ENCODE results near the gene SHFL.

The SHFL gene

GRCh38 chr19:10112895-10113591 is 26.9 kb downstream of the SHFL start (continued):
- TF ChIP-seq EGR2 (tag by site-specific recombination; IDR thresholded peaks at IDR 0.05; ENCODE audit: low read depth) = no peak
- no peak for TF ChIP-seq ZBTB48 (tag by site-specific recombination; IDR thresholded peaks at IDR 0.05)
- TF ChIP-seq, protein P1, sequence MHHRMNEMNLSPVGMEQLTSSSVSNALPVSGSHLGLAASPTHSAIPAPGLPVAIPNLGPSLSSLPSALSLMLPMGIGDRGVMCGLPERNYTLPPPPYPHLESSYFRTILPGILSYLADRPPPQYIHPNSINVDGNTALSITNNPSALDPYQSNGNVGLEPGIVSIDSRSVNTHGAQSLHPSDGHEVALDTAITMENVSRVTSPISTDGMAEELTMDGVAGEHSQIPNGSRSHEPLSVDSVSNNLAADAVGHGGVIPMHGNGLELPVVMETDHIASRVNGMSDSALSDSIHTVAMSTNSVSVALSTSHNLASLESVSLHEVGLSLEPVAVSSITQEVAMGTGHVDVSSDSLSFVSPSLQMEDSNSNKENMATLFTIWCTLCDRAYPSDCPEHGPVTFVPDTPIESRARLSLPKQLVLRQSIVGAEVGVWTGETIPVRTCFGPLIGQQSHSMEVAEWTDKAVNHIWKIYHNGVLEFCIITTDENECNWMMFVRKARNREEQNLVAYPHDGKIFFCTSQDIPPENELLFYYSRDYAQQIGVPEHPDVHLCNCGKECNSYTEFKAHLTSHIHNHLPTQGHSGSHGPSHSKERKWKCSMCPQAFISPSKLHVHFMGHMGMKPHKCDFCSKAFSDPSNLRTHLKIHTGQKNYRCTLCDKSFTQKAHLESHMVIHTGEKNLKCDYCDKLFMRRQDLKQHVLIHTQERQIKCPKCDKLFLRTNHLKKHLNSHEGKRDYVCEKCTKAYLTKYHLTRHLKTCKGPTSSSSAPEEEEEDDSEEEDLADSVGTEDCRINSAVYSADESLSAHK (tag by site-specific recombination; IDR thresholded peaks at IDR 0.05) = no peak
- TF ChIP-seq SP3 (tag by site-specific recombination; IDR thresholded peaks at IDR 0.05) = no peak
- TF ChIP-seq, protein P2, sequence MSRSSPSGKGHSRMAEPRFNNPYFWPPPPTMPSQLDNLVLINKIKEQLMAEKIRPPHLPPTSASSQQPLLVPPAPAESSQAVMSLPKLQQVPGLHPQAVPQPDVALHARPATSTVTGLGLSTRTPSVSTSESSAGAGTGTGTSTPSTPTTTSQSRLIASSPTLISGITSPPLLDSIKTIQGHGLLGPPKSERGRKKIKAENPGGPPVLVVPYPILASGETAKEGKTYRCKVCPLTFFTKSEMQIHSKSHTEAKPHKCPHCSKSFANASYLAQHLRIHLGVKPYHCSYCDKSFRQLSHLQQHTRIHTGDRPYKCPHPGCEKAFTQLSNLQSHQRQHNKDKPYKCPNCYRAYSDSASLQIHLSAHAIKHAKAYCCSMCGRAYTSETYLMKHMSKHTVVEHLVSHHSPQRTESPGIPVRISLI (tag by site-specific recombination; IDR thresholded peaks at IDR 0.05) = peak; percentile 77; the same call in 1 of the 2 replicates
- TF ChIP-seq, protein P3, sequence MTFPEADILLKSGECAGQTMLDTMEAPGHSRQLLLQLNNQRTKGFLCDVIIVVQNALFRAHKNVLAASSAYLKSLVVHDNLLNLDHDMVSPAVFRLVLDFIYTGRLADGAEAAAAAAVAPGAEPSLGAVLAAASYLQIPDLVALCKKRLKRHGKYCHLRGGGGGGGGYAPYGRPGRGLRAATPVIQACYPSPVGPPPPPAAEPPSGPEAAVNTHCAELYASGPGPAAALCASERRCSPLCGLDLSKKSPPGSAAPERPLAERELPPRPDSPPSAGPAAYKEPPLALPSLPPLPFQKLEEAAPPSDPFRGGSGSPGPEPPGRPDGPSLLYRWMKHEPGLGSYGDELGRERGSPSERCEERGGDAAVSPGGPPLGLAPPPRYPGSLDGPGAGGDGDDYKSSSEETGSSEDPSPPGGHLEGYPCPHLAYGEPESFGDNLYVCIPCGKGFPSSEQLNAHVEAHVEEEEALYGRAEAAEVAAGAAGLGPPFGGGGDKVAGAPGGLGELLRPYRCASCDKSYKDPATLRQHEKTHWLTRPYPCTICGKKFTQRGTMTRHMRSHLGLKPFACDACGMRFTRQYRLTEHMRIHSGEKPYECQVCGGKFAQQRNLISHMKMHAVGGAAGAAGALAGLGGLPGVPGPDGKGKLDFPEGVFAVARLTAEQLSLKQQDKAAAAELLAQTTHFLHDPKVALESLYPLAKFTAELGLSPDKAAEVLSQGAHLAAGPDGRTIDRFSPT (tag by site-specific recombination; IDR thresholded peaks at IDR 0.05) = peak; percentile 86
- TF ChIP-seq, protein P4, sequence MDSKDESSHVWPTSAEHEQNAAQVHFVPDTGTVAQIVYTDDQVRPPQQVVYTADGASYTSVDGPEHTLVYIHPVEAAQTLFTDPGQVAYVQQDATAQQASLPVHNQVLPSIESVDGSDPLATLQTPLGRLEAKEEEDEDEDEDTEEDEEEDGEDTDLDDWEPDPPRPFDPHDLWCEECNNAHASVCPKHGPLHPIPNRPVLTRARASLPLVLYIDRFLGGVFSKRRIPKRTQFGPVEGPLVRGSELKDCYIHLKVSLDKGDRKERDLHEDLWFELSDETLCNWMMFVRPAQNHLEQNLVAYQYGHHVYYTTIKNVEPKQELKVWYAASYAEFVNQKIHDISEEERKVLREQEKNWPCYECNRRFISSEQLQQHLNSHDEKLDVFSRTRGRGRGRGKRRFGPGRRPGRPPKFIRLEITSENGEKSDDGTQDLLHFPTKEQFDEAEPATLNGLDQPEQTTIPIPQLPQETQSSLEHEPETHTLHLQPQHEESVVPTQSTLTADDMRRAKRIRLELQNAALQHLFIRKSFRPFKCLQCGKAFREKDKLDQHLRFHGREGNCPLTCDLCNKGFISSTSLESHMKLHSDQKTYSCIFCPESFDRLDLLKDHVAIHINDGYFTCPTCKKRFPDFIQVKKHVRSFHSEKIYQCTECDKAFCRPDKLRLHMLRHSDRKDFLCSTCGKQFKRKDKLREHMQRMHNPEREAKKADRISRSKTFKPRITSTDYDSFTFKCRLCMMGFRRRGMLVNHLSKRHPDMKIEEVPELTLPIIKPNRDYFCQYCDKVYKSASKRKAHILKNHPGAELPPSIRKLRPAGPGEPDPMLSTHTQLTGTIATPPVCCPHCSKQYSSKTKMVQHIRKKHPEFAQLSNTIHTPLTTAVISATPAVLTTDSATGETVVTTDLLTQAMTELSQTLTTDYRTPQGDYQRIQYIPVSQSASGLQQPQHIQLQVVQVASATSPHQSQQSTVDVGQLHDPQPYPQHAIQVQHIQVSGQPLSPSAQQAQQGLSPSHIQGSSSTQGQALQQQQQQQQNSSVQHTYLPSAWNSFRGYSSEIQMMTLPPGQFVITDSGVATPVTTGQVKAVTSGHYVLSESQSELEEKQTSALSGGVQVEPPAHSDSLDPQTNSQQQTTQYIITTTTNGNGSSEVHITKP (tag by site-specific recombination; IDR thresholded peaks at IDR 0.05) = no peak
- 0 out of 2 replicates have a peak, but pooled peaks have one; percentile 44 for TF ChIP-seq GLI4 (tag by site-specific recombination; IDR thresholded peaks at IDR 0.05)
- TF ChIP-seq KLF16 (tag by site-specific recombination; IDR thresholded peaks at IDR 0.05) = 0 out of 2 replicates have a peak, but pooled peaks have one; percentile 13
- TF ChIP-seq ZNF239 (tag by site-specific recombination; IDR thresholded peaks at IDR 0.05) = no peak
- no peak for TF ChIP-seq OSR2 (tag by site-specific recombination; IDR thresholded peaks at IDR 0.05)
- TF ChIP-seq REST (tag by site-specific recombination; IDR thresholded peaks at IDR 0.05) = no peak
- no peak for TF ChIP-seq IKZF3 (tag by site-specific recombination; IDR thresholded peaks at IDR 0.05)
- TF ChIP-seq SETDB1 (IDR thresholded peaks at IDR 0.05; ENCODE audit: insufficient read length, low read length) = no peak
- peak; percentile 81 for TF ChIP-seq CTCF (tag by site-specific recombination; IDR thresholded peaks at IDR 0.05)
- TF ChIP-seq ZNF670 (tag by site-specific recombination; IDR thresholded peaks at IDR 0.05; ENCODE audit: low read depth) = no peak
- TF ChIP-seq, protein P5, sequence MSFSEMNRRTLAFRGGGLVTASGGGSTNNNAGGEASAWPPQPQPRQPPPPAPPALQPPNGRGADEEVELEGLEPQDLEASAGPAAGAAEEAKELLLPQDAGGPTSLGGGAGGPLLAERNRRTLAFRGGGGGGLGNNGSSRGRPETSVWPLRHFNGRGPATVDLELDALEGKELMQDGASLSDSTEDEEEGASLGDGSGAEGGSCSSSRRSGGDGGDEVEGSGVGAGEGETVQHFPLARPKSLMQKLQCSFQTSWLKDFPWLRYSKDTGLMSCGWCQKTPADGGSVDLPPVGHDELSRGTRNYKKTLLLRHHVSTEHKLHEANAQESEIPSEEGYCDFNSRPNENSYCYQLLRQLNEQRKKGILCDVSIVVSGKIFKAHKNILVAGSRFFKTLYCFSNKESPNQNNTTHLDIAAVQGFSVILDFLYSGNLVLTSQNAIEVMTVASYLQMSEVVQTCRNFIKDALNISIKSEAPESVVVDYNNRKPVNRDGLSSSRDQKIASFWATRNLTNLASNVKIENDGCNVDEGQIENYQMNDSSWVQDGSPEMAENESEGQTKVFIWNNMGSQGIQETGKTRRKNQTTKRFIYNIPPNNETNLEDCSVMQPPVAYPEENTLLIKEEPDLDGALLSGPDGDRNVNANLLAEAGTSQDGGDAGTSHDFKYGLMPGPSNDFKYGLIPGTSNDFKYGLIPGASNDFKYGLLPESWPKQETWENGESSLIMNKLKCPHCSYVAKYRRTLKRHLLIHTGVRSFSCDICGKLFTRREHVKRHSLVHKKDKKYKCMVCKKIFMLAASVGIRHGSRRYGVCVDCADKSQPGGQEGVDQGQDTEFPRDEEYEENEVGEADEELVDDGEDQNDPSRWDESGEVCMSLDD (tag by site-specific recombination; IDR thresholded peaks at IDR 0.05) = peak; percentile 62; the same call in 1 of the 2 replicates
- no peak for TF ChIP-seq ZNF26 (tag by site-specific recombination; IDR thresholded peaks at IDR 0.05)
- no peak for TF ChIP-seq ZNF785 (tag by site-specific recombination; IDR thresholded peaks at IDR 0.05)

All from HEK293 (cell line).